Ectodermal cell (in vitro differentiated cells): ENCODE measurements around the gene GMIP.

Experiments used
- H3K27ac ChIP-seq: 2 replicates; pipeline ENCODE4 v1.7.0; 2013; ENCODE audit warnings: mild to moderate bottlenecking, low read depth, low read length; ENCODE audit not compliant: insufficient read depth, poor library complexity, severe bottlenecking
- H3K27me3 ChIP-seq: 2 replicates; pipeline ENCODE4 v1.7.0; 2013; ENCODE audit warnings: mild to moderate bottlenecking, low read length; ENCODE audit not compliant: insufficient read depth, control insufficient read depth, poor library complexity, severe bottlenecking
- H3K36me3 ChIP-seq: one replicate; pipeline ENCODE4 v1.7.0; 2013; ENCODE audit warnings: low read length; ENCODE audit not compliant: control insufficient read depth, insufficient read depth
- H3K4me1 ChIP-seq: one replicate; pipeline ENCODE4 v1.7.0; 2013; ENCODE audit warnings: low read length; ENCODE audit not compliant: control insufficient read depth, insufficient read depth
- H3K4me3 ChIP-seq: 2 replicates; pipeline ENCODE4 v1.7.0; 2013; ENCODE audit warnings: low read depth, low read length, control low read depth; ENCODE audit not compliant: insufficient read depth
- H3K9me3 ChIP-seq: 2 replicates; pipeline ENCODE4 v1.7.0; 2013; ENCODE audit warnings: mild to moderate bottlenecking, low read length, moderate library complexity; ENCODE audit not compliant: control insufficient read depth
- WGBS, 2 experiments: methylation state at CpG; one replicate each; pipeline ENCODE4 v1.1.7; 2013; ENCODE audit warnings: missing lambda C conversion rate in 2 of 2; 5-methylcytosine and 5-hydroxymethylcytosine counted together

The GMIP gene

GRCh38 chr19:19650331-19650730 lies 6.9 kb upstream of the GMIP start:
- Histone ChIP-seq H3K4me3 (no peak overlapping the region), H3K36me3 (peaks cover 66% of the 10 kb centered on the region), H3K27me3 (no peaks in the 10 kb centered on the region), H3K27ac (no peak overlapping the region), H3K9me3 (no peaks in the 10 kb centered on the region), H3K4me1 (no peaks in the 10 kb centered on the region)
- WGBS, 2 experiments, result 95% methylated on average over 9 of the region's 9 CpGs

GRCh38 chr19:19649580-19649995 lies 6.1 kb upstream of the GMIP start:
- H3K27me3 ChIP-seq, result no peaks in the 10 kb centered on the region
- no peak overlapping the region for H3K27ac ChIP-seq
- H3K4me1 ChIP-seq, result no peaks in the 10 kb centered on the region
- no peak overlapping the region for H3K4me3 ChIP-seq
- H3K9me3 ChIP-seq, result no peaks in the 10 kb centered on the region
- peaks cover 64% of the 10 kb centered on the region for H3K36me3 ChIP-seq
- WGBS, 2 experiments, result 95 to 97% methylated on average over 22 of the region's 22 CpGs

DNA sequence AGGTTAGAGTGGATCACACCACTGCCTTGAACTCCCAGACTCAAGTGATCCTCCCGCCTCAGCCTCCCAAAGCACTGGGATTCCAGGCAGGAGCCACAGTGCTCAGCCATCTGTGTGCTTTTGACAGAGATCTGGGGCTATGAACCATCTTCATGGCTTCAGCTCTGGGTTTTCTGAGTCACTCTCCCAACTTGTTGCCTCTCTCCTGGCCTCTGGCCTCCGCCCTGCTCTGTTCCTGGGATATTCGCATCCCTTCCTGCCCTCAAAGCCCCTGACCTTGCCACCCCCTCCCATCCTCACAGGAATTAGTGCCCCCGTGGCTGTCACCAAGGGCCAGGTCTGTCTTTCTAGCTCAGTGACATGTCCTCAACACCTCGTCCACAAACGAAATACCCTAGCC lies 5.7 kb upstream of the GMIP start:
- Histone ChIP-seq H3K27me3 (no peaks in the 10 kb centered on the region), H3K4me1 (no peaks in the 10 kb centered on the region), H3K36me3 (peaks cover 60% of the 10 kb centered on the region), H3K4me3 (no peak overlapping the region), H3K9me3 (no peaks in the 10 kb centered on the region), H3K27ac (no peak overlapping the region)
- WGBS, 2 experiments, result 94 to 95% methylated on average over 6 of the region's 6 CpGs

DNA sequence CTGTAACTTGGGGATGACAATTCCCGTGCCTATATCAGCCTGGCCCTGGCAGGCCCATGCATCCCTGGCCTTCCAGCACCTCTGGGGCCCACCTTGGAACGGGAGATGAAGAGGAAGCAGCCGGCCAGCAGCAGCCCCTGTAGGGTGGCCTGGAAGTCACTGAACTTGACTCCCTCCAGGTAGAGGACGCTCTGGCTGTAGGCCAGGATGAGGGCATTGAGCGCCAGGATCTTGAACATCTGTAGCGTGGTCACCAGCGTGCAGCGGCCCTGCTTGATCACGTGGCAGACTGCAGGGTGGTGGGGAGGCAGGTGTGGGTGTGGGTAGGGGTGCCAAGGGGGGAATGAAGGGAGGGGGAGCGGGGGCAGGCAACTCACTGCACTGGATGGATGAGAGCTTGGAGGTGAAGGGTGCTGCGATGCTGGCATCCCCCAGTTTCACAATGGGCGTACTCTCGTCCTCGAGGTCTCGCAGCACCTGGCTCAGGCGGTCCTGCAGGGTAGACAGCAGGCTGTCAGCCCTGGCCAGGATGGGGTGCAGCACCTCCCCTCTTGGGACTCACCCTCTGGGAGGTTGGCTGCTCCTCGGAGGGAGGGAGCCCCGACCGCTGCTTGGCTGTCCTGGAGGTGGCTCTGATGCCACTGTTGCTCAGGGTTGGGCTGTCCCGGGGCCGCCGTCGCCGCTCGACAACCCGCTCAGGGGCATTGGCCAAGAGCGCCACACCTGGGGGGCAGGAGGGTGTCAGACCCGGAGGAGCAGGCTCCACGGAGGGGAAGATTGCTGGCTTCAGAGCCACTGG lies 3.8 kb upstream of the GMIP start:
- WGBS, 2 experiments, result 96% methylated on average over 29 of the region's 29 CpGs
- Histone ChIP-seq H3K27me3 (peaks cover 9% of the 10 kb centered on the region), H3K36me3 (peaks cover 46% of the 10 kb centered on the region), H3K4me3 (no peak overlapping the region), H3K9me3 (no peaks in the 10 kb centered on the region), H3K4me1 (peaks cover 9% of the 10 kb centered on the region), H3K27ac (no peak overlapping the region)

- Histone ChIP-seq H3K9me3 (no peaks in the 10 kb centered on the region), H3K4me3 (no peak overlapping the region), H3K27ac (no peak overlapping the region), H3K27me3 (peaks cover 9% of the 10 kb centered on the region), H3K4me1 (peaks cover 9% of the 10 kb centered on the region), H3K36me3 (peaks cover 28% of the 10 kb centered on the region)
- WGBS, 2 experiments, result 96 to 97% methylated on average over 17 of the region's 17 CpGs
Measured at GRCh38 chr19:19645233-19645870, 1.9 kb upstream of the GMIP start.

- Histone ChIP-seq H3K4me3 (peak overlapping the region; percentile 79), H3K9me3 (no peaks in the 10 kb centered on the region), H3K27ac (no peak overlapping the region), H3K27me3 (peaks cover 9% of the 10 kb centered on the region), H3K4me1 (peaks cover 9% of the 10 kb centered on the region), H3K36me3 (peaks cover 22% of the 10 kb centered on the region)
- WGBS, 2 experiments, result 56 to 65% methylated on average over 5 of the region's 5 CpGs
Measured at GRCh38 chr19:19644054-19644388, 564 bp upstream of the GMIP start.

- H3K4me3 ChIP-seq, result peak overlapping the region; percentile 79
- no peaks in the 10 kb centered on the region for H3K9me3 ChIP-seq
- H3K27ac ChIP-seq, result no peak overlapping the region
- WGBS, 2 experiments, result 26 to 29% methylated on average over 15 to 16 of the region's 16 CpGs
- H3K27me3 ChIP-seq, result peaks cover 9% of the 10 kb centered on the region
- H3K36me3 ChIP-seq, result peaks cover 20% of the 10 kb centered on the region
- H3K4me1 ChIP-seq, result peaks cover 9% of the 10 kb centered on the region
Measured at GRCh38 chr19:19642506-19643157, 825 bp downstream of the GMIP start.

DNA sequence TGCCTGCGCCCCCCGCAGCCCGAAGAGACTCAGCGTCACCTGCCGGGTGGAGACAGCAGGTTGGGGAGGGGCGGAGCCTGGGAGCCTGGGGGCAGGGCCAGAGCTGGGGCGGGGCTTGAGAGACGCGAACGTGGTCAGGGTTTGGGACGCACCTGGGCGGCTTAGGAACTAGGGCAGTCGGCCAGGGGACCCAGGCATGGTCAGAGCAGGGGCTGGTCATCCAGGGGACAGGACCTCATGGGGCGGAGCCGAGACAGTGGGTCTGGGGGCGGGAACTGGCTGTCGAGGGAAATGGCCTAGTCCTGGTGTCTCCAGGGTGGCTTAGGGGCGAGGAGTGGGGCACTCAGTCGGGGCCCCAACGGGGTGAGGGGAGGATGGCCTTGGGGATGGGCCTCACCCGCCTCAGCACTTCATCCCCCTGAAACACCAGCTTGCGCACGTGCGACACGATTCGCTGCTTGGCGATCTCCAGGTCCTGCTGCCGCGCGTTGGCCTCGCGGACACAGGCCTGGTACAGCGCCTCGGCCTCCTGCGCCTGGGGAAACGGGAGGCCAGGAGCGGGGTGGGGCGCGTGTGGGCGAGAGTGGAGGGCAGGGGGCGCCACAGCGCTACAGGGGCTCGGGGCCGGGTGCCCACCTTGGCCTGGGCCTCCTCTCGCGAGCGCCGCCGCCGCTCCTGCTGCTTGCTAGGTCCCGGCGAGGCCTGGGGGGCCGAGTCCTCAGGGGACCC lies 5.8 kb downstream of the GMIP start:
- Histone ChIP-seq H3K9me3 (no peaks in the 10 kb centered on the region), H3K27me3 (peaks cover 5% of the 10 kb centered on the region), H3K36me3 (no peaks in the 10 kb centered on the region), H3K4me3 (no peak overlapping the region), H3K27ac (no peak overlapping the region), H3K4me1 (peaks cover 3% of the 10 kb centered on the region)
- 88 to 91% methylated on average over 53 of the region's 53 CpGs for WGBS, 2 experiments

- H3K9me3 ChIP-seq, result no peaks in the 10 kb centered on the region
- WGBS, 2 experiments, result 93 to 94% methylated on average over 27 of the region's 27 CpGs
Measured at GRCh38 chr19:19637186-19637522, 6.3 kb downstream of the GMIP start.

More at GRCh38 chr19:19637186-19637522, 6.3 kb downstream of the GMIP start:
- no peaks in the 10 kb centered on the region for H3K36me3 ChIP-seq
- H3K27ac ChIP-seq, result no peak overlapping the region
- no peak overlapping the region for H3K4me3 ChIP-seq
- no peaks in the 10 kb centered on the region for H3K27me3 ChIP-seq
- no peaks in the 10 kb centered on the region for H3K4me1 ChIP-seq
